Hepatocyte (in vitro differentiated cells): ENCODE measurements around the gene DCST1.

ENCODE experiments used
- CTCF ChIP-seq: fragments of 200-600 bp; sonication (generic); IDR thresholded peaks from 2 replicates; pipeline ENCODE4 v1.5.1; 2016; ENCODE audit warnings: antibody characterized with exemption, mild to moderate bottlenecking; ENCODE audit not compliant: poor library complexity
- EZH2 ChIP-seq: fragments of 200-600 bp; sonication (generic); IDR thresholded peaks from 2 replicates; pipeline ENCODE4 v1.6.1; 2016; ENCODE audit warnings: antibody characterized with exemption, mild to moderate bottlenecking, borderline replicate concordance
- EZH2phosphoT487 ChIP-seq: fragments of 200-600 bp; sonication (generic); IDR thresholded peaks from one replicate; pipeline ENCODE4 v1.6.1; 2018; ENCODE audit warnings: antibody characterized with exemption, mild to moderate bottlenecking, low read depth, moderate library complexity; ENCODE audit not compliant: unreplicated experiment, severe bottlenecking

GRCh38 chr1:154987326-154987725 is 46.3 kb upstream of the DCST1 start:
- TF ChIP-seq EZH2 (no peak), EZH2phosphoT487 (no peak), CTCF (no peak)
